HepG2 (cell line): Measurements from ENCODE around the gene BCAS3. TPM values are rescaled to one million over a fixed set of nuclear protein-coding genes. Genes with fewer than 3 reads are reported as not detected.

ENCODE experiments used
- ATAC-seq: fragments of 200-7000 bp; cut with Tn5 transposase; 3 replicates; pipeline ENCODE4 v1.9.1; 2020; ENCODE audit warnings: mild to moderate bottlenecking, moderate library complexity
- BruUV-seq: library from RNA; stranded (reverse); fragments of 400-500 nt; replicated peaks from 2 replicates; lab custom pipeline; 2021; lab: Mats Ljungman, UMichigan
- CTCF ChIA-PET: fragments of 300-600 bp; formaldehyde crosslinking; extraction: SDS; loops from one replicate; lab custom pipeline; 2021; ENCODE audit warnings: low total read pairs, inconsistent platforms, low intra/inter-chr PET ratio; lab: Yijun Ruan, JAX
- POLR2A ChIA-PET: fragments of 350-600 bp; sonication (Branson Sonifier 250); formaldehyde crosslinking; loops from one replicate; lab custom pipeline; 2020; ENCODE audit warnings: antibody characterized with exemption, inconsistent platforms; lab: Yijun Ruan, JAX
- DNase-seq: peaks from one replicate; pipeline ENCODE4 v3.0.0-alpha.2; 2015; ENCODE audit warnings: low spot score
- FAIRE-seq: peaks from 3 replicates; lab custom pipeline; 2011; peaks lifted over from hg19 to GRCh38; lab: Jason Lieb, UNC
- H2AFZ ChIP-seq: one replicate; pipeline ENCODE4 v1.6.1; 2011; ENCODE audit warnings: low read length, inconsistent platforms
- H3K27ac ChIP-seq: fragments of 300-600 bp; 3 replicates; pipeline ENCODE4 v1.8.0; 2011; ENCODE audit warnings: mixed run types, mild to moderate bottlenecking, mixed read lengths, low read length, inconsistent platforms; ENCODE audit not compliant: insufficient read depth; ENCODE audit errors: extremely low read length
- H3K27me3 ChIP-seq, 2 experiments: fragments of 200-600 bp in 1 of 2; 2 replicates in 1 of 2; 3 replicates in 1 of 2; pipeline versions ENCODE4 v1.6.0 to v1.8.0; 2011; ENCODE audit warnings: low read length in 2 of 2, mild to moderate bottlenecking in 2 of 2, moderate library complexity in 2 of 2, inconsistent platforms in 1 of 2; ENCODE audit not compliant: insufficient read depth in 2 of 2, control insufficient read depth in 1 of 2
- H3K36me3 ChIP-seq, 2 experiments: fragments of 200-600 bp in 1 of 2; replicated peaks in 1 of 2; 2 replicates in 1 of 2; 3 replicates in 1 of 2; pipeline versions ENCODE4 v1.5.1 to v1.8.0; 2011; ENCODE audit warnings: low read length in 2 of 2, inconsistent platforms in 1 of 2; ENCODE audit not compliant: insufficient read depth in 2 of 2, control insufficient read depth in 1 of 2
- H3K4me1 ChIP-seq: 2 replicates; pipeline ENCODE4 v1.5.1; 2012; ENCODE audit warnings: low read length, inconsistent platforms; ENCODE audit not compliant: insufficient read depth
- H3K4me2 ChIP-seq: 2 replicates; pipeline ENCODE4 v1.6.0; 2011; ENCODE audit warnings: low read depth, low read length, inconsistent platforms
- H3K4me3 ChIP-seq, 3 experiments: fragments of 200-600 bp in 1 of 3; sonication (generic), shearing (Covaris generic) in 1 of 3; replicated peaks in 1 of 3; 2 replicates each; pipeline ENCODE4 v1.5.1; 2011 to 2016; ENCODE audit warnings: low read length in 3 of 3, inconsistent platforms in 2 of 3, low read depth in 2 of 3, mild to moderate bottlenecking in 2 of 3, control low read depth in 1 of 3, mixed read lengths in 1 of 3; ENCODE audit not compliant: insufficient read depth in 1 of 3
- H3K79me2 ChIP-seq: one replicate; pipeline ENCODE4 v1.6.1; 2011; ENCODE audit warnings: low read length, inconsistent platforms; ENCODE audit not compliant: insufficient read depth
- H3K9ac ChIP-seq: 2 replicates; pipeline ENCODE4 v1.6.0; 2011; ENCODE audit warnings: mild to moderate bottlenecking, low read depth, low read length, inconsistent platforms; ENCODE audit not compliant: insufficient read depth
- H3K9me3 ChIP-seq: 2 replicates; pipeline ENCODE4 v1.5.1; 2012; ENCODE audit warnings: mild to moderate bottlenecking, low read length
- H4K20me1 ChIP-seq: 2 replicates; pipeline ENCODE4 v1.6.0; 2011; ENCODE audit warnings: inconsistent platforms, mild to moderate bottlenecking, low read length, moderate library complexity; ENCODE audit not compliant: insufficient read depth
- IRX3 ChIP-seq: sonication (generic); formaldehyde crosslinking; IDR thresholded peaks from 2 replicates; pipeline ENCODE4 v1.8.1; 2023; ENCODE audit warnings: mild to moderate bottlenecking, low read depth, missing genetic modification reagents, borderline replicate concordance
- KLF15 ChIP-seq: sonication (generic); formaldehyde crosslinking; IDR thresholded peaks from 2 replicates; pipeline ENCODE4 v1.8.1; 2023; ENCODE audit warnings: borderline replicate concordance, mild to moderate bottlenecking, inconsistent platforms, missing genetic modification reagents, mixed read lengths
- MYC ChIP-seq: sonication (generic); formaldehyde crosslinking; IDR thresholded peaks from 2 replicates; pipeline ENCODE4 v1.9.0; 2021; ENCODE audit warnings: missing genetic modification reagents, borderline replicate concordance
- NR2F1 ChIP-seq, 2 experiments: fragments of 450-650 bp in 1 of 2; formaldehyde crosslinking in 1 of 2; IDR thresholded peaks; 2 replicates each; pipeline versions ENCODE4 v1.5.0 to v1.6.1; 2016 to 2020; ENCODE audit warnings: mild to moderate bottlenecking in 1 of 2, missing compliant biosample characterization in 1 of 2, missing genetic modification reagents in 1 of 2, moderate library complexity in 1 of 2
- NR2F6 ChIP-seq, 2 experiments: IDR thresholded peaks; 2 replicates each; pipeline ENCODE4 v1.6.1; 2016; ENCODE audit warnings: antibody characterized with exemption in 1 of 2, mild to moderate bottlenecking in 1 of 2
- RXRB ChIP-seq: IDR thresholded peaks from 2 replicates; pipeline ENCODE4 v1.6.1; 2016; ENCODE audit warnings: borderline replicate concordance, missing genetic modification reagents, missing compliant biosample characterization
- ZNF567 ChIP-seq: sonication (generic); formaldehyde crosslinking; IDR thresholded peaks from 2 replicates; pipeline ENCODE4 v1.8.1; 2023; ENCODE audit warnings: mild to moderate bottlenecking, missing genetic modification reagents, borderline replicate concordance
- WGBS: methylation state at CpG from one replicate; pipeline ENCODE4 v1.1.6; 2017; ENCODE audit warnings: low lambda C conversion rate; 5-methylcytosine and 5-hydroxymethylcytosine counted together
- in situ Hi-C: cut with HindIII; loops from 2 replicates; pipeline ENCODE4 v1.10.0; 2017; ENCODE audit warnings: low pct_unique_long_range_greater_than_20kb; ENCODE audit not compliant: extremely low pct_ligation_motif_present
- intact Hi-C: fragments of 100-400 bp; cut with micrococcal nuclease; formaldehyde crosslinking; loops from one replicate; pipeline ENCODE4 v1.10.0; 2022; ENCODE audit not compliant: unreplicated experiment
- polyA plus RNA-seq, 8 experiments: library from polyadenylated mRNA; depleted of rRNA in 3 of 8; stranded (reverse) in 7 of 8; unstranded in 1 of 8; fragments of >200 nt; fragmentation: Illumina TruSeq in 4 of 8; extraction: Trizol in 4 of 8; gene quantifications; 2 replicates each; pipeline versions ENCODE4 v1.2.1 to v1.2.3, GENCODE V29; 2011 to 2016; ENCODE audit warnings: low read depth in 4 of 8, missing spikeins in 1 of 8, mixed read lengths in 1 of 8; ENCODE audit not compliant: insufficient read depth in 1 of 8
- total RNA-seq, 5 experiments: library from RNA; depleted of rRNA; stranded (reverse); fragments of >200 nt; fragmentation: Illumina TruSeq; extraction: Trizol; gene quantifications; 2 replicates each; pipeline ENCODE4 v1.2.3, GENCODE V29; 2016; ENCODE audit warnings: low read depth in 1 of 5

The BCAS3 gene
- total and polyA plus RNA-seq, 2 of the 13 experiments (the other 11 are each of a cell fraction or from before 2014, with no cell fraction given) = 10.7 to 11.2 TPM

DNA sequence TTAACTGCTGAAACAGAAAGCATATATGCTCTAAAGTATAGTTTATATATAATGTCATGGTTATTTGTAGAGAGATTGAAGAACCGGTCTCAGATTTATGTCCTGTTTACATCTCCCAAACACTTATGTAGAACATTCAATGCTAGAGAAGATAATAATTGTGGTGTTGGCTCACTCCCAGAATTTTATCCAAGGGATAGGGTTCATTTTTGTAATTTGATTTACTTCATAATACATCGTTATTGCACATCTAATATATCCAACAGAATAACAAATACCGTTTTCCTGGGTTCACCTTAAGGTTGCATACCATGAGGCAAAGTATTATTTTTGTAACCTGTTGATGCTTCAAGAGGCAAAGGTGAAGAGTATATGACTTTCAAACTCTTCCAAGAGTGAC lies 519.1 kb downstream of the BCAS3 start (continued):
- TF ChIP-seq KLF15 (CRISPR knock-in tag) (no peak), ZNF567 (CRISPR knock-in tag) (no peak), MYC (CRISPR knock-in tag) (no peak)

DNA sequence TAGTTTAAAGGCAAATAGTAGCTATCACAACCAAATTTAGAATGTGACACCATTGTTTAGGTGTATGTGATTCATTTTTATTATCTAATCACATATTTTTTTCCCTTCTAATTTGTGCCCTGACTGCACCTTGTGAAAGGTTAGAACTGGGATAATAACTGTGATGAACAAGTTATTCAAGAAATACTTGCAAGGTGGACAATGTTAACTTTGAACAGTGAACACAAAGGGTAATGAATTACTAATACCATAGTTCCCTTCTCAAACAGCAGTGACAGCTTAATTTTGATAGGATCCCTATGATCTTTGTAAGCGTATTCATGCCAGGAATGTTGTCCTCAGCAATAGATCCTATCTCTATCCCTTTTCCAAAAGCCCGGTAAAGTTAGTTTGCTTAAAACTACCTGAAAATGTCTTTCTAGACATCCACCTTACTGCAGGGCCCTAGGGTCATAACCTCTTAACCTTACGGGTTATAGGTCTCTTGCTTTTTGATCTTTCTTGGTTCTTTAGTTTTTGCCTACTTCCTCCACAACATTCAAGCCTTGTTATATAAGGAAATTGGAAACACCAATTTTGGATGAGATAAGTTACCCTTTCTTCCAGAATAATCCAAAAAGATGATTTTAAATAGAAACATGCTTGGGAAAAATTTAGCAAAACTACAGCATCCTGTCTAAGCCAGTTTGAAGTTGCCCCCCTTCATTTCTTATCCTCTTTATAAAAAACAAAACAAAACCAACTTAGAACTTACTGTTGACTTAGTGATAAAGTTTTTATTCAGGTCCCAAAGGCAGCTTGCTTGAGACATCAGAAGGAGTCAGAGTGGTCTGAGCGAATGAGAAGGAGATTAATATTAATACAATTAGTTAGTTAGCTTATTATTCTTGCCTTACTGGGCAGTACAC lies 522.0 kb downstream of the BCAS3 start:
- no peak overlapping the region for H3K4me3 ChIP-seq
- TF ChIP-seq NR2F6 (IDR thresholded peaks at IDR 0.05) (peak; percentile 33), NR2F6 (CRISPR knock-in tag; IDR thresholded peaks at IDR 0.05) (no peak), RXRB (CRISPR knock-in tag) (no peak), NR2F1 (CRISPR knock-in tag; IDR thresholded peaks at IDR 0.05) (0 out of 4 replicates have a peak, but pooled peaks of 1 of the 2 experiments have one; percentile 23), IRX3 (CRISPR knock-in tag) (no peak)
- FAIRE-seq = no peak
- H4K20me1 ChIP-seq = no peaks in the 10 kb centered on the region
- no peaks in the 10 kb centered on the region for H3K9me3 ChIP-seq
- DNase-seq = no peak
- no peak for ATAC-seq
- no peak overlapping the region for H2AFZ ChIP-seq
- intact Hi-C loops = no loop called here
- no peak overlapping the region for H3K9ac ChIP-seq
- H3K27me3 ChIP-seq = no peaks in the 10 kb centered on the region
- no peaks in the 10 kb centered on the region for H3K79me2 ChIP-seq
- no peaks in the 10 kb centered on the region for H3K36me3 ChIP-seq
- 64% methylated on average over 4 of the region's 4 CpGs for whole genome bisulfite sequencing
- CTCF ChIA-PET = no interaction called here
- in situ Hi-C loops = no loop called here
- POLR2A ChIA-PET = no interaction called here
- peaks cover 20% of the 10 kb centered on the region for H3K4me1 ChIP-seq
- no peak overlapping the region for H3K4me2 ChIP-seq
- no peak overlapping the region for H3K27ac ChIP-seq
- BruUV-seq = no TSS peak
